OCI-LY7 (cell line): Measurements from ENCODE around the gene SNX20. TPM values are rescaled to one million over a fixed set of nuclear protein-coding genes. Genes with fewer than 3 reads are reported as not detected.

Source experiments
- BruUV-seq: library from RNA; stranded (reverse); fragments of 400-500 nt; replicated peaks from 2 replicates; lab custom pipeline; 2021; lab: Mats Ljungman, UMichigan
- CTCF ChIA-PET: fragments of 300-600 bp; sonication (Branson Sonifier 250); formaldehyde crosslinking; loops from one replicate; lab custom pipeline; 2022; ENCODE audit warnings: antibody characterized with exemption; ENCODE audit not compliant: unreplicated experiment; lab: Charles Lee
- POLR2A ChIA-PET: fragments of 300-600 bp; sonication (Branson Sonifier 250); formaldehyde crosslinking; loops from one replicate; lab custom pipeline; 2022; ENCODE audit warnings: antibody characterized with exemption; lab: Charles Lee
- DNase-seq: peaks from one replicate; pipeline ENCODE4 v3.0.0-alpha.2; 2015; ENCODE audit warnings: low spot score
- H2AFZ ChIP-seq: fragments of 200-600 bp; sonication (generic), shearing (Covaris generic); 2 replicates; pipeline ENCODE4 v1.6.1; 2014; ENCODE audit warnings: mild to moderate bottlenecking, antibody characterized with exemption, low read length, moderate library complexity
- H3K27ac ChIP-seq: fragments of 200-600 bp; sonication (generic); 2 replicates; pipeline ENCODE4 v1.5.1; 2014; ENCODE audit warnings: mixed run types, low read depth, mild to moderate bottlenecking, moderate library complexity, low read length, inconsistent platforms; ENCODE audit not compliant: poor library complexity, severe bottlenecking
- H3K36me3 ChIP-seq: fragments of 200-600 bp; sonication (generic); 2 replicates; pipeline ENCODE4 v1.6.1; 2014; ENCODE audit warnings: mild to moderate bottlenecking, antibody characterized with exemption, low read length, moderate library complexity, mixed read lengths; ENCODE audit not compliant: insufficient read depth
- H3K4me1 ChIP-seq: fragments of 200-600 bp; sonication (generic); 2 replicates; pipeline ENCODE4 v1.5.1; 2014; ENCODE audit warnings: mild to moderate bottlenecking, low read length; ENCODE audit not compliant: insufficient read depth, poor library complexity, severe bottlenecking
- H3K4me2 ChIP-seq: fragments of 200-600 bp; sonication (generic); 2 replicates; pipeline ENCODE4 v1.6.1; 2014; ENCODE audit warnings: mild to moderate bottlenecking, low read length
- H3K4me3 ChIP-seq: fragments of 200-600 bp; sonication (generic); 2 replicates; pipeline ENCODE4 v1.5.1; 2014; ENCODE audit warnings: mild to moderate bottlenecking, low read depth, low read length; ENCODE audit not compliant: poor library complexity, severe bottlenecking
- H3K79me2 ChIP-seq: fragments of 200-600 bp; sonication (generic); 2 replicates; pipeline ENCODE4 v1.6.1; 2016; ENCODE audit warnings: low read depth, mild to moderate bottlenecking, low read length, moderate library complexity, mixed read lengths; ENCODE audit not compliant: insufficient read depth
- H3K9me2 ChIP-seq: fragments of 200-600 bp; sonication (generic); 2 replicates; pipeline ENCODE4 v1.6.1; 2016; ENCODE audit warnings: mild to moderate bottlenecking, low read length, mixed read lengths; ENCODE audit not compliant: insufficient read depth
- H3K9me3 ChIP-seq: fragments of 200-600 bp; sonication (generic); 2 replicates; pipeline ENCODE4 v1.6.1; 2014; ENCODE audit warnings: mild to moderate bottlenecking, mixed run types, low read length, mixed read lengths
- H4K20me1 ChIP-seq: fragments of 200-600 bp; sonication (generic); 2 replicates; pipeline ENCODE4 v1.6.1; 2014; ENCODE audit warnings: mild to moderate bottlenecking, antibody characterized with exemption, low read length, moderate library complexity, mixed read lengths; ENCODE audit not compliant: insufficient read depth
- CTCF ChIP-seq: fragments of 200-600 bp; sonication (generic); conservative IDR thresholded peaks from 2 replicates; pipeline ENCODE4 v1.5.1; 2014; ENCODE audit warnings: mild to moderate bottlenecking, antibody characterized with exemption, low read length, moderate library complexity, mixed read lengths
- EZH2phosphoT487 ChIP-seq: fragments of 200-600 bp; sonication (generic); IDR thresholded peaks from 2 replicates; pipeline ENCODE4 v1.6.1; 2018; ENCODE audit warnings: low read depth, borderline replicate concordance, mild to moderate bottlenecking, mixed run types, antibody characterized with exemption, low read length, moderate library complexity, mixed read lengths
- intact Hi-C: fragments of 100-400 bp; cut with micrococcal nuclease; formaldehyde crosslinking; loops from one replicate; pipeline ENCODE4 v1.10.0; 2022; ENCODE audit not compliant: unreplicated experiment
- total RNA-seq, 2 experiments: library from RNA; depleted of rRNA in 1 of 2; stranded (reverse); fragments of >200 nt in 1 of 2; shearing (Covaris generic) in 1 of 2; gene quantifications; 2 replicates each; pipeline ENCODE4 v1.2.3, GENCODE V29; 2014 to 2022

Gene SNX20
- total RNA-seq, 2 experiments from 2014 or later, result 1.3 to 5.8 TPM

GRCh38 chr16:50712956-50713355 lies 31.8 kb upstream of the SNX20 start:
- no TSS peak for BruUV-seq
- no peaks in the 10 kb centered on the region for H4K20me1 ChIP-seq

GRCh38 chr16:50712560-50712898 lies 31.4 kb upstream of the SNX20 start:
- DNase-seq, result no peak
- Histone ChIP-seq H3K36me3 (no peaks in the 10 kb centered on the region), H3K9me3 (no peaks in the 10 kb centered on the region), H3K79me2 (no peaks in the 10 kb centered on the region), H3K4me2 (no peak overlapping the region), H3K9me2 (no peaks in the 10 kb centered on the region), H3K4me1 (no peaks in the 10 kb centered on the region), H3K4me3 (no peak overlapping the region), H4K20me1 (no peaks in the 10 kb centered on the region), H2AFZ (no peak overlapping the region), H3K27ac (no peak overlapping the region)
- BruUV-seq, result no TSS peak
- intact Hi-C loops, result no loop called here
- ChIA-PET CTCF (no interaction called here), POLR2A (no interaction called here)
- TF ChIP-seq CTCF, result no peak

More at GRCh38 chr16:50712956-50713355, 31.8 kb upstream of the SNX20 start:
- Histone ChIP-seq H3K36me3 (no peaks in the 10 kb centered on the region), H3K79me2 (no peaks in the 10 kb centered on the region), H3K4me3 (no peak overlapping the region), H2AFZ (no peak overlapping the region), H3K4me2 (no peak overlapping the region), H3K27ac (no peak overlapping the region), H3K9me3 (no peaks in the 10 kb centered on the region), H3K9me2 (no peaks in the 10 kb centered on the region), H3K4me1 (no peaks in the 10 kb centered on the region)
- intact Hi-C loops, result no loop called here
- no peak for TF ChIP-seq EZH2phosphoT487
- TF ChIP-seq CTCF, result no peak
- DNase-seq, result no peak
- ChIA-PET CTCF (no interaction called here), POLR2A (no interaction called here)

GRCh38 chr16:50711862-50712559 lies 30.9 kb upstream of the SNX20 start:
- CTCF ChIA-PET, result no interaction called here
- no TSS peak for BruUV-seq
- no peak for DNase-seq
- Histone ChIP-seq H3K4me1 (no peaks in the 10 kb centered on the region), H3K27ac (no peak overlapping the region), H3K36me3 (no peaks in the 10 kb centered on the region), H3K4me3 (no peak overlapping the region), H3K79me2 (no peaks in the 10 kb centered on the region), H2AFZ (no peak overlapping the region), H3K4me2 (no peak overlapping the region), H4K20me1 (no peaks in the 10 kb centered on the region), H3K9me2 (no peaks in the 10 kb centered on the region), H3K9me3 (no peaks in the 10 kb centered on the region)
- intact Hi-C loops, result no loop called here
- no peak for TF ChIP-seq EZH2phosphoT487
- no peak for TF ChIP-seq CTCF
- POLR2A ChIA-PET, result no interaction called here
